ENCODE results near the gene STARD9. TPM values are rescaled to one million over a fixed set of nuclear protein-coding genes. Genes with fewer than 3 reads are reported as not detected.

The STARD9 gene
- total RNA-seq, 2 donors from 2014 or later, result 0.97 to 2.9 TPM

DNA sequence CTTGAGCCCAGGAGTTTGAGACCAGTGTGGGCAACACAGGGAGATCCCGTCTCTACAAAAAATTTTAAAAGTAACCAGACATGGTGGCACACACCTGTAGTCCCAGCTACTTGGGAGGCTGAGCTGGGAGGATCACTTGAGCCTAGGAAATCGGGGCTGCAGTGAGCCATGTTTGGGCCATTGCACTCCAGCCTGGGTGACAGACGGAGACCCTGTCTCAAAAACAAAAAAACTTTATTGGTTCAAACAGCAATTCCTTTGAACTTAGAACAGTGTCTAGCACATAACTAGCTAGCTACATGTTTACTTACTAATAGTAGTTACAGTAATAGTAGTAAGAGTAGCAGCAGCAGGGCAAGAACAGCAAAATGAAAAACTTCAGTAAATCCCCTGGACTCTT lies 16.7 kb upstream of the STARD9 start:
- TF ChIP-seq, protein P1, sequence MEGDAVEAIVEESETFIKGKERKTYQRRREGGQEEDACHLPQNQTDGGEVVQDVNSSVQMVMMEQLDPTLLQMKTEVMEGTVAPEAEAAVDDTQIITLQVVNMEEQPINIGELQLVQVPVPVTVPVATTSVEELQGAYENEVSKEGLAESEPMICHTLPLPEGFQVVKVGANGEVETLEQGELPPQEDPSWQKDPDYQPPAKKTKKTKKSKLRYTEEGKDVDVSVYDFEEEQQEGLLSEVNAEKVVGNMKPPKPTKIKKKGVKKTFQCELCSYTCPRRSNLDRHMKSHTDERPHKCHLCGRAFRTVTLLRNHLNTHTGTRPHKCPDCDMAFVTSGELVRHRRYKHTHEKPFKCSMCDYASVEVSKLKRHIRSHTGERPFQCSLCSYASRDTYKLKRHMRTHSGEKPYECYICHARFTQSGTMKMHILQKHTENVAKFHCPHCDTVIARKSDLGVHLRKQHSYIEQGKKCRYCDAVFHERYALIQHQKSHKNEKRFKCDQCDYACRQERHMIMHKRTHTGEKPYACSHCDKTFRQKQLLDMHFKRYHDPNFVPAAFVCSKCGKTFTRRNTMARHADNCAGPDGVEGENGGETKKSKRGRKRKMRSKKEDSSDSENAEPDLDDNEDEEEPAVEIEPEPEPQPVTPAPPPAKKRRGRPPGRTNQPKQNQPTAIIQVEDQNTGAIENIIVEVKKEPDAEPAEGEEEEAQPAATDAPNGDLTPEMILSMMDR (conservative IDR thresholded peaks at IDR 0.05), result no peak
- Mint-ChIP-seq H3K36me3 (ENCODE audit: low read depth) (peaks cover 44% of the 10 kb centered on the region), H3K9me3 (no peaks in the 10 kb centered on the region), H3K27me3 (ENCODE audit: insufficient read depth) (no peaks in the 10 kb centered on the region), H3K4me1 (no peaks in the 10 kb centered on the region), H3K27ac (no peak overlapping the region), H3K4me3 (no peak overlapping the region)
- Histone ChIP-seq H3K4me3 (ENCODE audit: low read length) (no peak overlapping the region), H3K4me1 (ENCODE audit: control insufficient read depth, insufficient read depth, low read length) (no peaks in the 10 kb centered on the region), H3K9me3 (ENCODE audit: control insufficient read depth, low read length) (no peaks in the 10 kb centered on the region), H3K27ac (ENCODE audit: low read depth, low read length) (no peak overlapping the region), H3K9ac (ENCODE audit: extremely low read depth, low read length, poor library complexity, severe bottlenecking) (no peak overlapping the region), H3K27me3 (ENCODE audit: control insufficient read depth, insufficient read depth, low read length, poor library complexity, severe bottlenecking) (no peaks in the 10 kb centered on the region), H3K36me3 (ENCODE audit: control insufficient read depth, insufficient read depth, low read length) (peaks cover 56% of the 10 kb centered on the region)
- no peak for DNase-seq
- WGBS, 2 experiments (ENCODE audit: insufficient coverage in 1 of 2, insufficient read length in 1 of 2), result 96 to 100% methylated on average over 1 to 3 of the region's 3 CpGs

DNA sequence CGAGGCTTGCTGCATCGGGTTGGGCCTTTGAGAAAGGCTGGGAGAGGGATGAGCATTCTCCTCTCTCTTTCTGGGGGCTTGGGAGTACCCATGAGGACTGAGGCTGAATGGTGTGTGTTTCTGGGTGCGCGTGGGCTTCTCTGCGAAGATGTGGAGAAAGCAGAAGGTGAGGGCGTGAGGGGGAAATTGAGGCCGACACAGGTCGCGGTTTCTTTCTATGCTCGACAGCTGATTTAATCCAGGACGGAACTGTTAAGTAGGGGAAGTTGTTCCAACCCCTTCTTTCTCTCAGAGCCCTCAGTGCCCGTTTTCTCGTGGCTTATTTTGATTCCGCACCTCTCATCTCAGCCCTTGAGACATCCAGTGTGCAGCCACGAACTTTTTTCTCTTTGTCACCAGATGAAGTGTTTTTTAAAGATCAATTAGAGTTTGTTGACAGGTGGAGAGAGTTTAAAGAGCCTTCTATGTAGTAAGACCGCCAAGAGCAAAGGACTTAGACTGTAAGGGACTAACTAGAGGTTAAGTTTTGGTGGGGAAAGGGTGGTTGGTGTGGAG lies 711 bp downstream of the STARD9 start:
- H3K27me3 ChIP-seq (ENCODE audit: control insufficient read depth, insufficient read depth, low read length, poor library complexity, severe bottlenecking), result peaks cover 65% of the 10 kb centered on the region
- peak overlapping the region; percentile 69 for H3K4me3 Mint-ChIP-seq
- H3K27me3 Mint-ChIP-seq (ENCODE audit: insufficient read depth), result peaks cover 86% of the 10 kb centered on the region
- H3K9me3 ChIP-seq (ENCODE audit: control insufficient read depth, low read length), result no peaks in the 10 kb centered on the region
- H3K4me1 ChIP-seq (ENCODE audit: control insufficient read depth, insufficient read depth, low read length), result no peaks in the 10 kb centered on the region
- H3K4me3 ChIP-seq (ENCODE audit: low read length), result peak overlapping the region; percentile 74
- TF ChIP-seq, protein P1 (conservative IDR thresholded peaks at IDR 0.05), result no peak
- H3K9ac ChIP-seq (ENCODE audit: extremely low read depth, low read length, poor library complexity, severe bottlenecking), result no peak overlapping the region
- whole genome bisulfite sequencing, 2 experiments (ENCODE audit: insufficient coverage in 1 of 2, insufficient read length in 1 of 2), result 19 to 28% methylated on average over 7 to 16 of the region's 16 CpGs
- H3K27ac ChIP-seq (ENCODE audit: low read depth, low read length), result no peak overlapping the region
- no peaks in the 10 kb centered on the region for H3K36me3 Mint-ChIP-seq (ENCODE audit: low read depth)
- H3K9me3 Mint-ChIP-seq, result no peaks in the 10 kb centered on the region
- peaks cover 14% of the 10 kb centered on the region for H3K4me1 Mint-ChIP-seq
- DNase-seq, result no peak
- H3K36me3 ChIP-seq (ENCODE audit: control insufficient read depth, insufficient read depth, low read length), result no peaks in the 10 kb centered on the region
- no peak overlapping the region for H3K27ac Mint-ChIP-seq

DNA sequence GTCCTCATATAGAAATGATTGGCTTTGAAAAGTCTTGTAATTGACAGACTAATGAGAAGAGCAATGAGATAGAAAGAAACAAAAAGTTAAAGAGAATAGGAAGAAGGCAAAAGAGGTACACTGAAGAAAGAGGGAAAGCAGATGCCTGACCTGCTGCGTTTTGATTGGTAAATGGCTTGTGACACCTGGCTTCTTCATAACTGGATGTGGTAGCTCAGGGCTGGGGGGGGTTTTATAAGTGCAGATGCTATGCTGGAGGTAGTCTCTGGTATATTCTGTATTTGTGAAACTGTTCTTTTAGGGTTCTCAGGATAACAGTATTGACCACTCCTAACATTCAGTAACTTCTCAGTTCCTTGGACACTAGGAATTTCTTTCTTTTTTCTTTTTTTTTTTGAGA lies 1.4 kb downstream of the STARD9 start:
- no peaks in the 10 kb centered on the region for H3K9me3 Mint-ChIP-seq
- H3K36me3 Mint-ChIP-seq (ENCODE audit: low read depth), result no peaks in the 10 kb centered on the region
- no peaks in the 10 kb centered on the region for H3K9me3 ChIP-seq (ENCODE audit: control insufficient read depth, low read length)
- H3K27ac Mint-ChIP-seq, result no peak overlapping the region
- H3K36me3 ChIP-seq (ENCODE audit: control insufficient read depth, insufficient read depth, low read length), result no peaks in the 10 kb centered on the region
- H3K4me3 ChIP-seq (ENCODE audit: low read length), result no peak overlapping the region
- H3K9ac ChIP-seq (ENCODE audit: extremely low read depth, low read length, poor library complexity, severe bottlenecking), result no peak overlapping the region
- no peak overlapping the region for H3K27ac ChIP-seq (ENCODE audit: low read depth, low read length)
- peaks cover 92% of the 10 kb centered on the region for H3K27me3 Mint-ChIP-seq (ENCODE audit: insufficient read depth)
- TF ChIP-seq, protein P1 (conservative IDR thresholded peaks at IDR 0.05), result no peak
- H3K27me3 ChIP-seq (ENCODE audit: control insufficient read depth, insufficient read depth, low read length, poor library complexity, severe bottlenecking), result peaks cover 72% of the 10 kb centered on the region
- no peaks in the 10 kb centered on the region for H3K4me1 ChIP-seq (ENCODE audit: control insufficient read depth, insufficient read depth, low read length)
- 94 to 100% methylated on average over 1 of the region's 1 CpG for WGBS, 2 experiments (ENCODE audit: insufficient coverage in 1 of 2, insufficient read length in 1 of 2)
- DNase-seq, result no peak
- H3K4me3 Mint-ChIP-seq, result peak overlapping the region; percentile 69
- H3K4me1 Mint-ChIP-seq, result peaks cover 17% of the 10 kb centered on the region
